Endometrium (tissue), 2 donors: Measurements from ENCODE around the gene NFIC.
"Not testable (repeated sequence)": the region's sequence is repeated elsewhere in the genome, so short reads cannot be mapped to it uniquely, and the experiment has no call there.

ENCODE experiments used
- FAIRE-seq: peaks from 2 replicates; lab custom pipeline; 2012; peaks lifted over from hg19 to GRCh38; lab: Jason Lieb, UNC
- donor health status: control.
- donor health status: control.

The NFIC gene

DNA sequence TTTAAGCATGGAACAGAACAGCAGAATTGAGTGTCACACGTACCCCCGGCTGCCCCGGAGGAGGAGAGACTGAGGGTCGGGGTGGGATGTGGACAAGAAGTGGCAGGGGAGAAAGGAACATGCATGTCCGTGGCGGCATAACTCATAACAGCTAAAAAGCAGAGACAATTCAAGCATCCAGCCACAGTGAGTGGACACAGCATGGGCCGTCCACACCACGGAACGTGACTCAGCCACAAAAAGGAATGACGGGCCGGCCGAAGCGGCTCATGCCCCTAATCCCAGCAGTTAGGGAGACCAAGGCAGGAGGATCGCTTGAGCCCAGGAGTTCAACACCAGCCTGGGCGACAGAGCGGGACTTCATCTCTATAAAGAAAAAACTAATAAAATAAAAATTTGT is 126.5 kb downstream of the NFIC start:
- no peak for FAIRE-seq

DNA sequence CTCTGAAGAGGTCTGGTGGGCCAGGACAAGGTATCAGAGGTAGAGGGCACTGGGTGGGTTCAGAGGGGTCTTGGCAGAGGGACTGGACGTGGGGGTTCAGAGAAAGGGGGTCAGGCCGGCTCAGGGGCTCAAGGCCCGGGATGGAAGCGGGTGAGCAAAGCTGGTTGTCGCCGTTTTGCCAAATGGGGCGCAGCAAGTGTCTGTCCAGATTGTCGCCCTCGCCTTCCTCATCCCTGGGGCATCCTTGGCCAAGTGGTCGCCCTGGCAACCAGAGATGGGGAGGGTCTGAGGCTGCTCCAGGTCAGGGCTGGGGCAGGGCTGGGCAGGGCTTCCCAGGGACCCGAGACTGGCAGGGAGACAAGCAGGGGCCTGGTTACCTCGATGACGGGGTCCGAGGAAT is 127.3 kb downstream of the NFIC start:
- no peak for FAIRE-seq

DNA sequence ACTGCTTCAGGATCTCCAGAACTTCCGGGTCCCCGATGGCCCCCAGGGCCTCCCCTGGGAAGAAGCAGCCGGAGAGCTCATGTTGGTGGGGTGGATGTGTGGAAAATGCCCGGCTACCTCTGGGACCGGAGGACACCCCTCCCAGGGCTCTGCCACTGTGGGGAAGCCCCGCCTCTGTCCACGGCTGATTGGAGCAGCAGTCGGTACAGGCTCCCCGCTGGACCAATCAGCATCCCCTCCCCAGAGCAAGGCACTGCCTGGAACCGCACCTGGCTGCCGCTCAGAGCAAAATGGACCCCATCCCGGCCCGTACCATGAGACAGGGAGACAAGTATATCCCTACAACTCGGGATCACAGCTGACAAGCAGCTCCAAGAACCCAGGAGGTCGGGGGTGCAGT is 127.7 kb downstream of the NFIC start:
- FAIRE-seq = no peak

GRCh38 chr19:3494559-3494958 is 128.2 kb downstream of the NFIC start:
- FAIRE-seq = no peak

DNA sequence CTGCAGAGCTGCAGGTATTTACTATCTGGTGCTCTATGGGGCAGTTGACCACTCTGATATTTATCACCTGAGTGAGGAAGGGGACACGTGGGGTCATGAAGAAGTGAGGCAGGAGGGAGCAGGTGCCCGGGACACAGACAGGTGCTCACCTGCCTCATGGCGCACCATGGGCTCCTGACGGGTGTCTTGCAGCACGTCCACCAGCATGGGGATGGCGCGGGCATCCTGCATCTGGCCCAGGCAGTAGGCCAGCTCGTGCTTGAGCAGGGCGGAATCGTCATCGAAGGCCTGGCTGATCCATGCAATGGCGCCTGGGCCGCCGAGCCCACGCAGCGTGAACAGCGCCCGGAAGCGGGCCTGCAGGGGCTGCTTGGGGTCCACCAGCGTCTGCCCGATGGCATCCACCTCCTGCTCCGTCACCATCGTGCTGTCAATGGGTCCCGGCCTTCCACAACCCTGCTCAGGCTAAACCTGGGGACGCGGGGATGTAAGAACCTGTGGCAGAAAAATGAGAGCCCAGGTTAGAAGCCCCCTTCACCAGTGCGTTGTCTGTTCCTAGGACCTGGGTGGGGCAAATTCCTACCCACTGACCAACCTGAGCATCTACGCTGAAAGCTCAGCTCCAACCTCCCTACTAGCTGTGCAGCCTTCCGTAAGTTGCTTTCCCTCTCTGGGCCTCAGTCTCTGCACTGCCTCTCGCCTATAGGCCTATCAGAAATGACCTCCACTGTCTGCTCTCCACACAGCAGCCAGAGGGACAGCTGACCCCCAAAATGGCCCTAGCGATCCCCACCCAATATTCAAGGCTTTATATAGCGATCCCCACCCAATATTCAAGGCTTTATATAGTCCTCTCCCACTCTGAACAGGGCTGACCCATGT is 130.2 kb downstream of the NFIC start:
- FAIRE-seq = no peak

GRCh38 chr19:3497757-3498520 is 131.6 kb downstream of the NFIC start:
- no peak for FAIRE-seq

DNA sequence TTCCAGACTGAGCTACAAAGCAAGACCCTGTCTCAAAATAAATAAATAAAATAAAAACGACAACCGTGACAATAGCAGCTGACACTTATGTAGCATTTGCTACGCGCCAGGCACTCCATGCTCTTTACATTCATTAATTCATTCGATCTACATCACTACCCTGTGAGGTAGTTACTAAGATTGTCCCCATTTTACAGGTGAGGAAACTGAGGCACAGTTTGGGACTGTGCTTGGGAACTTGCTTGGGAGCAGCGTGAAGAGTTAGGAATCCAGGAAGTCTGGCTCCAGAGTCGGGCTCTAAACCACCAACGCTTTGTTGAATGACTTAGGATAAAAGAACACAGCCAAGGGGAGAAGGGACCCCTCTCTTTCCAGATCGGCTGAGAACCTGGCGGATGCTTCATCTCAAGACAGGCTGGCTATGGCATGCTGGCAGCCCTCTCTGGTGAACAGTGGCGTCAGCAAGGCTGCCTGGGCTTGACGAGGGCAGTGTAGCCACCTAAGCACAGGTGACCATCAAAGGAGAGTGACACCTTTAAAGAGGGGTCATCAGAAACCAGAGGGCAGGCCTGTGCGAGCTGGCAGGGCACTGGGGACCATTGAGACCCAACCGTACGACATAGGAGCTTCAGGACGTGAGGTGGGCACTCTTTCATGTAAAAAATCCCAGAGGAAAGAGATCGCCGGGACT is 133.5 kb downstream of the NFIC start:
- no peak for FAIRE-seq

DNA sequence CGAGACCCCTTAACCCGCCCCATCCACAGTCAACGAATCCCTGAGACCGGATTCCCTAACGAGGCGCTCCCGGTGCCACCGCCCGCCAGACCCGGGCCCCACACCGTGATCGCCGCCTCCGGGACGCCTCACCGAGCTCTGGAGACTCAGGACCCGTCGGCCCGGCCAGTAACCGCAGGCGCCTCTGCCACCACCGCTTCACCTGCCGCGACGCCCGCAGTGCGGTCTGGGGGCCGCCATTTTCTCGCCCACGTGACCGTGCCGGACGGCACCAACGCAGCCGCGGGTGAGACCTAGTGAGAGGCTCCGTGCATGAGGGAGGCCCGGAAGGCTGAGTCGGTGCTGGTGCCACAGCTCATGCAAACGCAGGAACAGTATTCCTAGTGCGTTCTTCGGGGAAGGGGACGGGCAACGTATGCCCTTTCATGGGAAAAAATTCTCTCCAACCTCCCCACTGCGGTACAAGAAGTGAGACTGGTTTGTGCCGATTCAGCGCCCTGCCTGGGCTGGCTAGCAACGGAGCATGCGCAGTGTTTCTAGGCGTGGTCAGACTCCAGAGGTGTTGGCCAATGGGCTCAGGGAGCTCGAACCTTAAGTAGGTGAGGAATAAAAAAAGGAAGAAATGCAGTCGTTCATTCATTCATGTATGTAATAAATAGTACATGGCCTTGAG is 134.2 kb downstream of the NFIC start, which contains the start of gene DOHH:
DOHH (minus strand) TSS at position 246 of the 673 bp plus-strand sequence. CDS start 3,860 bp downstream, outside the sequence.
- FAIRE-seq = peak; percentile 81

- no peak for FAIRE-seq
Observed at GRCh38 chr19:3501780-3502179, 135.4 kb downstream of the NFIC start.

GRCh38 chr19:3503036-3503572 is 136.7 kb downstream of the NFIC start:
- FAIRE-seq = no peak

GRCh38 chr19:3504735-3505134 is 138.4 kb downstream of the NFIC start:
- no peak for FAIRE-seq

DNA sequence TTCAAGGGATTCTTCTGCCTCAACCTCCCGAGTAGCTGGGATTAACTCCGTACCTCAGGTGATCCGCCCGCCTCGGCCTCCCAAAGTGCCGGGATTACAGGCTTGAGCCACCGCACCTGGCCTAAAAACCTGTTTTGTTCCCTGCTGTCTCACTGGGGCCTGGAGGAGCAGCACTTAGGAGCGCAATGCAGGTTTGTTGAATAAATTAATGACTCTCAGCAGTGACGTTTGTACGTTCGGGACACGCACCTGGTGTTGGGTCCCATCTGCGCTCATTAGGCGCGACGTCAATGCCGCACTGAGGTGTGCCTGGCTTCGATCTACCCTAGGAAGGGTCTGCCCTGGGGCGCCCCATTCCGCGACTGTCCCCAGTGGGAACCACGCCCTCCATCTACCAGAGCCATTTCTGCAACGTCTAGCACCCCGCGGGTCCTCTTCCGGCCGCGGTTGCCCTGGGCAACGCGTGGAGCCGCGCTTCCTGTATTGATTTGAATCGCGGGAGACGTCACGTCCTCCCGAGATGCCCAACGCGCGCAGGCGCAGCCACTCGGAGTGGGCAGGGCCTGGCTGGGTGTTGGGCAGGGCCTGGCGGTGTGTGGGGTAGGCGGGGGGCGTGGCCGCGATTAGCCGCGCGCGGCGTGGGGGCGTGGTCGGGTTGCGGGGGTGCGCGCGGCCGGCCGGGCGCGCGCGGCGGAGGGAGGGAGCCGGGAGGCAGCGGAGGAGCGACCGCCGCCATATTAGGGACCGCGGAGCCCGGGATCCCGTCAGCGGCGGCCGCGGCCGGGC is 139.4 kb downstream of the NFIC start, which contains the start of gene FZR1:
FZR1 (plus strand) TSS at position 714 of the 786 bp plus-strand sequence. CDS start 16,679 bp downstream, outside the sequence.
- no peak for FAIRE-seq

DNA sequence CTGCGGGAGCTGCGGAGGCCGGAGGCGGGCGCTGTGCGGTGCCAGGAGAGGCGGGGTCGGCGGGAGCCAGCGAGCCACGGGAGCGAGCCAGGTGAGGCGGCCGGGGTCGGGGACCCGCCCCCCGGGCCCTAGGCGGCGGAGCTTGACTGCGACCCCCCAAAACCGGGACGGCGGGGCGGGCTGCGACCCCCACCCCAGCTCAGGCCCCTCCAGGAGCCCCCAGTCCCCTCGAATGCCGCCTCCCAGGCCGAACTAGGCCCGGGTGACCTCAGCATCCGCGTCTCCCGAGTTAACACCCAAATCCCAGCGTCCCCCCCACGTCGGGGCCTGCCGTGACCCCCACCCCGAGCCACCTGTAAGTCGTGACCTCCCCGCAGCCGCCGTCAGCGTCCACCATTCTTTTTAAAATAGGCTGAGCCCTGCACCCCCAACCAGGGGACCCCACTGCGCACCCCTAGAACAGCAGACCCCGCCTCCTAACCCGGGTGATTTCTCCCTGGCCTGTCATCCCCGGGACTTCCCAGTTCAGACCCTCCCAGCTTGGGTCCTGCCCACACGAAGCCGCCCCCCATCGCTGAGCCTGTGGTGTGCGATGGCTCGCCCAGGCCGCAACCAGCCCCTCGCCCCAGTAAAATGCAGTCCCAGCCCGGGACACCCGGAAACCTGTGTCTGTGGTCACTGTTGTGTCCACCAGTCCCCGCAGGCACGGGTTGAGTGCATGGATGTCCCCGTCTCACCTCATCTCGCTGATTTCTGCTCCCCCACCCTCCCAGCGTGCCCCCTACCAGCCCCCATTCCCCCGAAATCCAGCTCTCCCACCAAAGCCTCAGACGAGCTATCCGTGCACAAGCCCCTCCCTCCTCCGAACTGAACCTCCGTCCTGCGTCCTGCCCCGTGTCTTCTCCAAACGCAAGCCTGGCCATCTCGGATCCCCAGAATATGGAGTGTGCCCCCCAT is 140.3 kb downstream of the NFIC start:
- no peak for FAIRE-seq

GRCh38 chr19:3507371-3508120 is 141.2 kb downstream of the NFIC start:
- FAIRE-seq = no peak

DNA sequence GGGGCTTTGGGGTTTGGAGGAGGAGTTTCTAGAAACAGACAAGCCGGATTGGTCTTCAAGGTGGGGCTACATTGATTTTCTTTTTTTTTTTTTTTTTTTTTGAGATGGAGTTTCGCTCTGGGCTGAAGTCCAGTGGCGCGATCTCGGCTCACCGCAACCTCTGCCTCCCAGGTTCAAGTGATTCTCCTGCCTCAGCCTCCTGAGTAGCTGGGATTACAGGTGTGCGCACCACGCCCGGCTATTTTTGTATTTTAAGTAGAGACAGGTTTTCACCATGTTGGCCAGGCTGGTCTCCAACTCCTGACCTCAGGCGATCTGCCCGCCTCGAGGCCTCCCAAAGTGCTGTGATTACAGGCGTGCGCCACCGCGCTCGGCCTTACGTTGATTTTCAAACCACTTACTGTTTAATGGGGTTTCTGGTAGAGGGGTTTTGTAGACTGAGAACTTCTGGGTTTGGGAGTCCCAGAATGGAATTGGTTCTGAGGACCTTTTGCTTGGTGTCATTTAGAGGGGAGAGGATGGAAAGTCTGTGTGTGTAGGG is 141.8 kb downstream of the NFIC start:
- not testable (repeated sequence) for FAIRE-seq

DNA sequence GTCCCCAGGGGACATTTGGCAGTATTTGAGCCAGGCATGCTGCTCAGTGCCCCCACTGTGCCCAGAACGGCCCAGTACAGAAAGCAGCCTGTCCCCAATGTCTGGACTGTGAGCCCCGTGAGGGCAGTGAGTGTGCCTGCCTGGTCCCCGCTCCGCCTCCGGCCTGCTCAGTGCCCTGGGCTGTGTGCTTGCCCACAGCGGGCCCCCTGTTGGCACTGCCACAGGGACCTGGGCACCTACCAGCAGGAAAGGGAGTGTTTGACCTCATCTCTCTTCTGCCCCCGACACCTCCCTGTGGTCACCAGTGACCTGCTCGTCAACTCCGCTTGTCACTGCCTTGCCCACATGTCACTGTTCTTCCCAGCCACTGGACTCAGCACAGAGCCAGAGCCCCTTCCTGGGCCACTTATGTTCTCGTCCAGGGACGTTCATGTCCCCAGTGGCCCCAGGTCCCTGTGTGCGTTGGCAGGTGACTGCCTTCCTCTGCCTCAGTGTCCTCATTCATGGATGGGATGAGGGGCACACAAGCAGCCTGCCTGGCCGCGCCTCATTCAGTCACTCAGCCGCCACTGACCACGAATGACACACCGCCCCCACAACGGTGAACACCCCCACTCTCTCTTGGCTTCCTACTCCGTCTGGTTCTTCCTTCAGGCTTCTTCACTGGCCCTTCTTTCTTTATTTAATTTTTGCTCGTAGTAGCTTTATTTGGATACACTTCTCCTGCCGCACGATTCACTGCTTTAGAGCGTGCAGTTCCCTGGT is 142.6 kb downstream of the NFIC start:
- FAIRE-seq = no peak

DNA sequence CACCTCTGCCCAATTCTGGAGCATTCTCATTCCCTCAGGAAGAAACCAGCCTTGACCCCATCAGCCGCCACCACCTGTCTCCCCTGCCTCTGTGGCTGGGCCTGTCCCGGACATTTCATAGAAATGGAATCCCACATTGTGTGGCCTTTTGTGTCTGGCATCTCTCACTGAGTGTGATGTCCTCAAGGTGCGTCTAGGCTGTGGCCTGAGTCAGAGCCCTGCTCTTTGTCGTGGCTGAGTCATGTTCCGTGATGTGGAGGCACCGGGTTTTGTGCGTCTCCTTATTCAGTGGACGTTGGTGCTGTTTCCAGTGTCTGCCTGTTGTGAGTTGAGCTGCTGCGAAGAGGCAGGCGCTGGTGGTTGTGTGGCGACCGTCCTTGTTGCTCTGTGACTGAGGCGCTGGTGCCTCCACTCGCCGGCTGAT is 143.2 kb downstream of the NFIC start:
- FAIRE-seq = no peak

DNA sequence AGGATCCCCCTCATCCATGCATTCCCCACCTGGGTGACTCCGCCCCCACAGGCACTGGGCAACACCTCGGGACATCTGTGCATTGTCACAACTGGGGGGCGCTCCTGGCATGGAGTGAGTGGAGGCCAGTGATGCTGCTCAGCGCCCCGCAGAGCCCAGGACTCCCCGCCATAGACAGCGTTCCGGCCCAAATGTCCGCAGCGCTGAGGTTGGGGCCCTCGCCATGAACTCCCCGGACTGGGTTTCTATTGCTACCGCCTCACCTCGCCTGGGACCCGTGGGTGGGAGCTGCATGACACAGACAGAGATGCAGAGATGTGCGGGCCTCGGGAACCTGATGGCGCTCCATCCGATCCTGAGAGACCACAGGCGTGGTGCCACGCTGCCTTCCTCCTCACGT is 144.3 kb downstream of the NFIC start:
- no peak for FAIRE-seq
